ENCODE results near the gene SLCO3A1. TPM values are rescaled to one million over a fixed set of nuclear protein-coding genes. Genes with fewer than 3 reads are reported as not detected.

Gene SLCO3A1
- total RNA-seq, 1 experiment from 2014 or later = 10.1 TPM

- DNase-seq (ENCODE audit: unreplicated experiment) = no peak
- Mint-ChIP-seq H3K9me3 (ENCODE audit: unreplicated experiment) (no peaks in the 10 kb centered on the region), H3K4me3 (ENCODE audit: unreplicated experiment) (no peak overlapping the region), H3K27me3 (ENCODE audit: insufficient read depth, unreplicated experiment) (no peaks in the 10 kb centered on the region), H3K36me3 (ENCODE audit: insufficient read depth, unreplicated experiment) (peaks cover 11% of the 10 kb centered on the region), H3K27ac (ENCODE audit: low read depth, unreplicated experiment) (no peak overlapping the region), H3K4me1 (ENCODE audit: insufficient read depth, unreplicated experiment) (no peaks in the 10 kb centered on the region)
- ChIA-PET CTCF (interaction anchor here (0.6 to 2.8 kb wide), 2 partner anchors 15 to 22 kb away, joined by 3 to 11 read pairs; no protein-coding TSS in a partner anchor), POLR2A (interaction anchor here (1.1 kb wide), 1 partner anchor 14 kb away, joined by 3 read pairs; no protein-coding TSS in a partner anchor)
- TF ChIP-seq, protein P1, sequence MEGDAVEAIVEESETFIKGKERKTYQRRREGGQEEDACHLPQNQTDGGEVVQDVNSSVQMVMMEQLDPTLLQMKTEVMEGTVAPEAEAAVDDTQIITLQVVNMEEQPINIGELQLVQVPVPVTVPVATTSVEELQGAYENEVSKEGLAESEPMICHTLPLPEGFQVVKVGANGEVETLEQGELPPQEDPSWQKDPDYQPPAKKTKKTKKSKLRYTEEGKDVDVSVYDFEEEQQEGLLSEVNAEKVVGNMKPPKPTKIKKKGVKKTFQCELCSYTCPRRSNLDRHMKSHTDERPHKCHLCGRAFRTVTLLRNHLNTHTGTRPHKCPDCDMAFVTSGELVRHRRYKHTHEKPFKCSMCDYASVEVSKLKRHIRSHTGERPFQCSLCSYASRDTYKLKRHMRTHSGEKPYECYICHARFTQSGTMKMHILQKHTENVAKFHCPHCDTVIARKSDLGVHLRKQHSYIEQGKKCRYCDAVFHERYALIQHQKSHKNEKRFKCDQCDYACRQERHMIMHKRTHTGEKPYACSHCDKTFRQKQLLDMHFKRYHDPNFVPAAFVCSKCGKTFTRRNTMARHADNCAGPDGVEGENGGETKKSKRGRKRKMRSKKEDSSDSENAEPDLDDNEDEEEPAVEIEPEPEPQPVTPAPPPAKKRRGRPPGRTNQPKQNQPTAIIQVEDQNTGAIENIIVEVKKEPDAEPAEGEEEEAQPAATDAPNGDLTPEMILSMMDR (IDR thresholded peaks at IDR 0.05; ENCODE audit: unreplicated experiment) = no peak
- intact Hi-C loops (cut with micrococcal nuclease) = no loop called here
- no TSS peak for BruUV-seq (replicated peaks)
These were observed 65.6 kb downstream of the SLCO3A1 start for GRCh38 chr15:91919014-91919534.

- no TSS peak for BruUV-seq (replicated peaks)
- ChIA-PET CTCF (interaction anchor here (1.2 to 2.8 kb wide), 2 partner anchors 20 to 67 kb away, joined by 3 to 11 read pairs; partner anchors contain the start of gene SLCO3A1), POLR2A (interaction anchor here (0.7 to 1.2 kb wide), 5 partner anchors 10 to 1088 kb away, joined by 3 to 4 read pairs (median 3); no protein-coding TSS in a partner anchor)
- Mint-ChIP-seq H3K9me3 (ENCODE audit: unreplicated experiment) (no peaks in the 10 kb centered on the region), H3K36me3 (ENCODE audit: insufficient read depth, unreplicated experiment) (peaks cover 6% of the 10 kb centered on the region), H3K27me3 (ENCODE audit: insufficient read depth, unreplicated experiment) (no peaks in the 10 kb centered on the region), H3K27ac (ENCODE audit: low read depth, unreplicated experiment) (no peak overlapping the region), H3K4me1 (ENCODE audit: insufficient read depth, unreplicated experiment) (no peaks in the 10 kb centered on the region), H3K4me3 (ENCODE audit: unreplicated experiment) (no peak overlapping the region)
- TF ChIP-seq, protein P1 (IDR thresholded peaks at IDR 0.05; ENCODE audit: unreplicated experiment) = no peak
- intact Hi-C loops (cut with micrococcal nuclease) = no loop called here
- no peak for DNase-seq (ENCODE audit: unreplicated experiment)
These were observed 67.8 kb downstream of the SLCO3A1 start for GRCh38 chr15:91921188-91921842.

DNA sequence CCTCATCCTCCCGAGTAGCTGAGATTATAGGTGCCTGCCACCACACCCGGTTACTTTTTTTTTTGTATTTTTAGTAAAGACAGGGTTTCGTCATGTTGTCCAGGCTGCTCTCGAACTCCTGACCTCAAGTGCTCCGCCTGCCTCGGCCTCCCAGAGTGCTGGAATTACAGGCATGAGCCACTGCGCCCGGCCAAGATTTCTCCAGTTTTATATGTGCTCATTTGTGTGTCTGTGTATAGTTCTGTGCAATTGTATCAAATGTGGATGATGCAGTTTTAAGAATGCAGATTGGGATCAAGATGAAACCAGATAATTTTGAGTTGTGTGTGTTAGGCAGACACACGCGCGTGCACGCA, 68.3 kb downstream of the SLCO3A1 start:
- no peaks in the 10 kb centered on the region for H3K27me3 Mint-ChIP-seq (ENCODE audit: insufficient read depth, unreplicated experiment)
- no peak for DNase-seq (ENCODE audit: unreplicated experiment)
- H3K4me1 Mint-ChIP-seq (ENCODE audit: insufficient read depth, unreplicated experiment) = no peaks in the 10 kb centered on the region
- BruUV-seq (replicated peaks) = no TSS peak
- H3K4me3 Mint-ChIP-seq (ENCODE audit: unreplicated experiment) = no peak overlapping the region
- H3K27ac Mint-ChIP-seq (ENCODE audit: low read depth, unreplicated experiment) = no peak overlapping the region
- CTCF ChIA-PET = no interaction called here
- TF ChIP-seq, protein P1 (IDR thresholded peaks at IDR 0.05; ENCODE audit: unreplicated experiment) = no peak
- peaks cover under 1% of the 10 kb centered on the region for H3K36me3 Mint-ChIP-seq (ENCODE audit: insufficient read depth, unreplicated experiment)
- POLR2A ChIA-PET = interaction anchor here (1.0 to 1.2 kb wide), 3 partner anchors 11 to 19 kb away, joined by 3 read pairs; no protein-coding TSS in a partner anchor
- intact Hi-C loops (cut with micrococcal nuclease) = no loop called here
- no peaks in the 10 kb centered on the region for H3K9me3 Mint-ChIP-seq (ENCODE audit: unreplicated experiment)

DNA sequence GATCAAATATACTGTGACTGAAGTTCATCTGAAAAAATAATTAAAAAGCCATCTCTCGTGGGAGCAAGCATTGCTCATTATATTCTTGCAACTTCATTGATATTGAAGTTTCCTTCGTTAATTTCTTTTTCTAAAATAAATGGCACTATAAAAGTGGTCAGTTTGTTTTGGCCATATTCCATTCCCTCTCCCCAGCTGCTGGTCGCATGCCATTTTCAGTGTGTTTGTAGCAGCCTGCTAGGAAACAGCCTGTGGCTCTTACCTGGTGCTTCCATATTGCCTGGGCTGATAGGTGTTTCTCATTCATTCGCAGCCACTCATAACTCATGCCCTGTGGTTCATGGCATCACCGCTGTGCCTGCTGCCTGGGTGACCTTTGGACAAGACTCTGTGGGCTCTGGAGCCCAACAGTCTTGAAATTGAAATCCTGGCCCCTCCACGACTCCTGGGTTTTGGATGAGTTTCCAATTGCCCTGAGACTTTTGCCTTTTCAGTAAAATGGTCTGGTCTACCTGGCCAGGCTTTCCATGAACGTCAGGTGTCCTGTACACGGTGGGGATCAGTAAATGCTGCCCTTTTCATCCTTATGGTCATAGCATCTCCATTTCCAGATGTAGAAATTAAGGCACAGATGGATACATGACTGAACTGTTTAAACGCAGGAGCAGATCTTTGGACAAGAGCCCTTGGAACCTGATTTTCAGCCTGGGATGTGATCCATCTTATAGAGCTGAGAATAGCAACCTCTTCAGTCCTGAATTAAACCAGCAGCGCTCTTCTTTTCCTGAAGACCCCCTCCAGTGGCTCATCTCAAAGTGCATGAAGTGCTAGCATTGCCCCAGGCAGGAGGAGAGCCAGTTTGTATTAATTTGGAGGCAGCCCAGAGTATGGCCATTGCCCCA, 69.4 kb downstream of the SLCO3A1 start:
- H3K27ac Mint-ChIP-seq (ENCODE audit: low read depth, unreplicated experiment) = no peak overlapping the region
- intact Hi-C loops (cut with micrococcal nuclease) = no loop called here
- no peaks in the 10 kb centered on the region for H3K9me3 Mint-ChIP-seq (ENCODE audit: unreplicated experiment)
- POLR2A ChIA-PET = interaction anchor here (0.6 kb wide), 2 partner anchors 25 to 1757 kb away, joined by 3 to 4 read pairs; no protein-coding TSS in a partner anchor
- no peaks in the 10 kb centered on the region for H3K27me3 Mint-ChIP-seq (ENCODE audit: insufficient read depth, unreplicated experiment)
- TF ChIP-seq, protein P1 (IDR thresholded peaks at IDR 0.05; ENCODE audit: unreplicated experiment) = no peak
- no peak overlapping the region for H3K4me3 Mint-ChIP-seq (ENCODE audit: unreplicated experiment)
- CTCF ChIA-PET = interaction anchor here (0.5 kb wide), 1 partner anchor 991 kb away, joined by 3 read pairs; no protein-coding TSS in a partner anchor
- no peaks in the 10 kb centered on the region for H3K4me1 Mint-ChIP-seq (ENCODE audit: insufficient read depth, unreplicated experiment)
- no TSS peak for BruUV-seq (replicated peaks)
- H3K36me3 Mint-ChIP-seq (ENCODE audit: insufficient read depth, unreplicated experiment) = no peaks in the 10 kb centered on the region
- DNase-seq (ENCODE audit: unreplicated experiment) = no peak
